Transverse colon (tissue), 4 donors: ENCODE data around the gene TBR1. TPM values are rescaled to one million over a fixed set of nuclear protein-coding genes. Genes with fewer than 3 reads are reported as not detected.

Source experiments
- DNase-seq: peaks from one replicate; pipeline ENCODE4 v3.0.0-alpha.2; 2019
- H3K27ac ChIP-seq, 4 donors: fragments of 200-600 bp; sonication (generic); 2 replicates each; pipeline ENCODE4 v1.5.1; 2016 to 2018; ENCODE audit warnings: inconsistent platforms in 4 of 4
- H3K27me3 ChIP-seq: fragments of 200-600 bp; sonication (generic); 2 replicates; pipeline ENCODE4 v1.5.1; 2017; ENCODE audit warnings: inconsistent platforms
- H3K36me3 ChIP-seq, 4 donors: fragments of 200-600 bp; sonication (generic); 2 replicates each; pipeline ENCODE4 v1.5.1; 2017 to 2019; ENCODE audit warnings: inconsistent platforms in 4 of 4
- H3K4me1 ChIP-seq, 4 donors: fragments of 200-600 bp; sonication (generic); 2 replicates each; pipeline ENCODE4 v1.5.1; 2017 to 2020; ENCODE audit warnings: inconsistent platforms in 4 of 4
- H3K4me3 ChIP-seq, 4 donors: fragments of 200-600 bp; sonication (generic); 1 replicate in 1 of 4; 2 replicates in 3 of 4; pipeline versions ENCODE4 v1.5.1 to v1.6.1; 2017 to 2019; ENCODE audit warnings: inconsistent platforms in 4 of 4
- H3K9me3 ChIP-seq, 2 donors: fragments of 200-600 bp; sonication (generic); 2 replicates each; pipeline ENCODE4 v1.5.1; 2017 to 2019; ENCODE audit warnings: inconsistent platforms in 2 of 2
- EP300 ChIP-seq: sonication (generic); formaldehyde crosslinking; IDR thresholded peaks from one replicate; pipeline ENCODE4 v1.6.1; 2017; ENCODE audit warnings: antibody characterized with exemption, low read depth
- POLR2A ChIP-seq: fragments of 450-650 bp; IDR thresholded peaks from one replicate; pipeline ENCODE4 v1.6.1; 2016; ENCODE audit warnings: antibody characterized with exemption, mild to moderate bottlenecking, moderate library complexity
- POLR2AphosphoS5 ChIP-seq, 3 donors: sonication (generic); formaldehyde crosslinking; IDR thresholded peaks; one replicate each; pipeline ENCODE4 v1.6.1; 2016; ENCODE audit warnings: antibody characterized with exemption in 3 of 3
- WGBS, 2 donors: methylation state at CpG; one replicate each; pipeline ENCODE4 v1.1.5; 2018; ENCODE audit warnings: low coverage in 1 of 2; 5-methylcytosine and 5-hydroxymethylcytosine counted together
- in situ Hi-C, 4 donors: fragments of 200-750 bp; cut with MboI; loops; one replicate each; pipeline versions ENCODE4 v1.15.0 to v1.15.1; 2017; ENCODE audit warnings: low sequenced_read_pairs in 3 of 4, low pct_ligation_motif_present in 1 of 4, low pct_unique_long_range_greater_than_20kb in 1 of 4
- intact Hi-C: fragments of 100-400 bp; cut with DNase I; formaldehyde crosslinking; loops from one replicate; pipeline ENCODE4 v1.15.1; 2023; ENCODE audit warnings: low total_unique reads
- total RNA-seq, 4 donors: library from RNA; depleted of rRNA; stranded (reverse); fragments of >200 nt; gene quantifications; one replicate each; pipeline ENCODE4 v1.1.0, GENCODE V29; 2016
- TF ChIP-seq, protein P1 (sequence below), 5 experiments: fragments of 200-600 bp in 3 of 5; fragments of 450-650 bp in 2 of 5; sonication (generic) in 3 of 5; IDR thresholded peaks; 1 replicate in 2 of 5; 2 replicates in 3 of 5; pipeline ENCODE4 v1.5.1; 2016 to 2017; ENCODE audit warnings: antibody characterized with exemption in 5 of 5, inconsistent platforms in 3 of 5, mild to moderate bottlenecking in 2 of 5, moderate library complexity in 1 of 5

TBR1 gene
- total RNA-seq, 4 donors from 2014 or later, result not detected

DNA sequence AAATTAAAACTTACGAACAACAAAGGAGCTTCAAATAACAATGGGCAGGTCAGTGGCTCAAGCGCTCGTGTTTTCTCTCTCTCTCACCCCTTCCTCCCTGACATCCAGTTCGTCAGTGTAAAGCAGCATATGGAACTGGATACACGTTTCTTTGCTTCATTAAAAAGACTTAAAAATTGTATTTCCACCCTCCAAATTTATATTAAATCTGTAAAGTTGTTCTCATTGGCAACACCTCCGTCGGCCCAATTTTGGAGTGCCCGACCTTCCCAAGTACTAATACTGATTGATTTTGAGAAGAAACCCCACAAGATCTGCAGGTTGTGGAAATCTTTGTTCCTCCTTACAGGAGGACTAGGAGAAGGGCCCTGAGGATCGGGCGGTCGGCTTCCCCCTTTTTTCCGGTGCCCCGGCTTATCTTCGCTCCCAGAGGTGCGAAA is 2.2 kb downstream of the TBR1 start:
- DNase-seq, result no peak
- peak overlapping the region in 1 of 4 donors; percentile 6 for H3K4me3 ChIP-seq
- peaks cover 100% of the 10 kb centered on the region for H3K27me3 ChIP-seq
- TF ChIP-seq POLR2AphosphoS5 (IDR thresholded peaks at IDR 0.05), result no peak
- TF ChIP-seq, protein P1, sequence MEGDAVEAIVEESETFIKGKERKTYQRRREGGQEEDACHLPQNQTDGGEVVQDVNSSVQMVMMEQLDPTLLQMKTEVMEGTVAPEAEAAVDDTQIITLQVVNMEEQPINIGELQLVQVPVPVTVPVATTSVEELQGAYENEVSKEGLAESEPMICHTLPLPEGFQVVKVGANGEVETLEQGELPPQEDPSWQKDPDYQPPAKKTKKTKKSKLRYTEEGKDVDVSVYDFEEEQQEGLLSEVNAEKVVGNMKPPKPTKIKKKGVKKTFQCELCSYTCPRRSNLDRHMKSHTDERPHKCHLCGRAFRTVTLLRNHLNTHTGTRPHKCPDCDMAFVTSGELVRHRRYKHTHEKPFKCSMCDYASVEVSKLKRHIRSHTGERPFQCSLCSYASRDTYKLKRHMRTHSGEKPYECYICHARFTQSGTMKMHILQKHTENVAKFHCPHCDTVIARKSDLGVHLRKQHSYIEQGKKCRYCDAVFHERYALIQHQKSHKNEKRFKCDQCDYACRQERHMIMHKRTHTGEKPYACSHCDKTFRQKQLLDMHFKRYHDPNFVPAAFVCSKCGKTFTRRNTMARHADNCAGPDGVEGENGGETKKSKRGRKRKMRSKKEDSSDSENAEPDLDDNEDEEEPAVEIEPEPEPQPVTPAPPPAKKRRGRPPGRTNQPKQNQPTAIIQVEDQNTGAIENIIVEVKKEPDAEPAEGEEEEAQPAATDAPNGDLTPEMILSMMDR (IDR thresholded peaks at IDR 0.05), result no peak
- no peak for TF ChIP-seq EP300
- no peak for TF ChIP-seq POLR2A
- no peak overlapping the region for H3K27ac ChIP-seq
- H3K9me3 ChIP-seq, result no peaks in the 10 kb centered on the region
- H3K4me1 ChIP-seq, result peaks cover 23 to 53% (median 39%) of the 10 kb centered on the region in 4 donors
- WGBS, 2 donors, result 8 to 17% methylated on average over 5 to 15 of the region's 15 CpGs
- in situ Hi-C loops (no loop called here), intact Hi-C loops (no loop called here)
- no peaks in the 10 kb centered on the region for H3K36me3 ChIP-seq

DNA sequence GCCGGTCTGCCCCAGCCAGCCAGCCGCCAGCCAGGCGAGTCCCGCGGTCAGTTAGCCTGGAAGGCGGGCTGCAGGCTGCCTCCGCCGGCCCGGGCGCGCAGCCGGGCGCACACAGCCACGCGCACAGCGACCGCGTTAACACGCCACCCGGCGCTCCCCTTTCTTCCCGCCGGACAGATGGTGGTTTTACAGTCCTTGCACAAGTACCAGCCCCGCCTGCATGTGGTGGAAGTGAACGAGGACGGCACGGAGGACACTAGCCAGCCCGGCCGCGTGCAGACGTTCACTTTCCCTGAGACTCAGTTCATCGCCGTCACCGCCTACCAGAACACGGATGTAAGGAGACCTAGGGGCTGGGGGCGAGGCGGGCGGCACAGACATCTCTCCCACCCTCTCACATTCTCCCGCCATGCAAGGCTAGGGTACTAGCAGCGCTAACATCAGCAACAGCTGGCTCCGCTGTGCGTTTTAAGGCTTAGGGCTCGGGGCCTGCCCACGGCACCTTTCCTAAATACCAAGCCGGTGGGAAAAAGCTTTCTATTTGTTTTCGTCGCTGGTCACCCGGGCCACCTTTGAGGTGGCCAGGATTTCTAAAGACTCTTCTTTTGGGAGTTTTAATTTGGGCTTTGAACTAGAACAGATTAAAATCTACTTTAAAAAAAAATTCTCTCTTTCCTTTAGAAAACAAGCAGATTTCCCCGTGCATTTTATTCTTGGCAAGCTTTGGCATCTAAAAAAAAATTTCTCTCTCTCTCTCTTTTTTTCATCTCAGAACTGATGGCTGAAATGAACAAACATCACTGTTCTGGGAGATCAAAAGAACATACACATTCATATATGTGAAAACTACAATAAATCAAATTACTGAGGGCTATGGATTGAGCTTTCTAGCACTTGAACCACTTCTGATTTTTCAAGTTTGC is 2.9 kb downstream of the TBR1 start:
- in situ Hi-C loops, result no loop called here
- no peak for TF ChIP-seq POLR2AphosphoS5 (IDR thresholded peaks at IDR 0.05)
- TF ChIP-seq, protein P1 (IDR thresholded peaks at IDR 0.05), result no peak
- no peak for TF ChIP-seq POLR2A
- no peak for TF ChIP-seq EP300
- peaks cover 23 to 59% (median 45%) of the 10 kb centered on the region in 4 donors for H3K4me1 ChIP-seq
- intact Hi-C loops, result no loop called here
- H3K9me3 ChIP-seq, result no peaks in the 10 kb centered on the region
- WGBS, 2 donors, result 0 to 6% methylated on average over 1 to 49 of the region's 49 CpGs
- H3K36me3 ChIP-seq, result no peaks in the 10 kb centered on the region
- no peak overlapping the region for H3K27ac ChIP-seq
- peaks cover 100% of the 10 kb centered on the region for H3K27me3 ChIP-seq
- H3K4me3 ChIP-seq, result peak overlapping the region in 1 of 4 donors; percentile 6
- DNase-seq, result peak; percentile 33

DNA sequence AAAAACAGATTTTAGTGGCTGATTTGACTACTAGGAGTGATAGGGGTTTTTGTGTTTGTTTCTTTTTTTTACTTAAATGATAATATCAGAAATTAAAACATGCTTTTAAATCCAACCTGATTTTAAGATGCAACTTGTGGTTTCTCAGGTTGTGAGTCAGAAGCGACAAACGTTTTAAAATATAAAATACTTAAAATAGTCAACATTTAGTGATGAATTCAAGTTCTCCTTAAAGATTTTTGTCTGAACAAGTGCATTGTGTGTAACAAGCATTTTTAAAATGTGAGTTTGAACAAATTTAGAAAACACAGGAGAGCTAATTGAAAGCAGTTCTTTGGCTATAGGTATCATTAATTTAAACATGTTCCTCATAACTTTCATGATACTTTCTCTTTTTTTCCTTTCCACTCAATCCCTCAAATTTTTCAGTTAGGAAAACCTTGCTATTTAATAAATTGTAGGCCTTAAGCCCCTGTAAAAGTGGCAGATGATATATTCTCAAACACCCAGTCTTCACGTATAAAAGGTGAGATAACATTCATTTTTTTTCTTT is 3.6 kb downstream of the TBR1 start:
- TF ChIP-seq EP300 (no peak), POLR2A (no peak), POLR2AphosphoS5 (IDR thresholded peaks at IDR 0.05) (no peak)
- TF ChIP-seq, protein P1 (IDR thresholded peaks at IDR 0.05), result no peak
- Histone ChIP-seq H3K27ac (no peak overlapping the region), H3K36me3 (no peaks in the 10 kb centered on the region), H3K27me3 (peaks cover 100% of the 10 kb centered on the region), H3K4me1 (peaks cover 22 to 56% (median 42%) of the 10 kb centered on the region in 4 donors), H3K9me3 (no peaks in the 10 kb centered on the region), H3K4me3 (no peak overlapping the region)
- DNase-seq, result no peak
- 59 to 62% methylated on average over 3 of the region's 3 CpGs for WGBS, 2 donors
- intact Hi-C loops, result no loop called here
- in situ Hi-C loops, result no loop called here

DNA sequence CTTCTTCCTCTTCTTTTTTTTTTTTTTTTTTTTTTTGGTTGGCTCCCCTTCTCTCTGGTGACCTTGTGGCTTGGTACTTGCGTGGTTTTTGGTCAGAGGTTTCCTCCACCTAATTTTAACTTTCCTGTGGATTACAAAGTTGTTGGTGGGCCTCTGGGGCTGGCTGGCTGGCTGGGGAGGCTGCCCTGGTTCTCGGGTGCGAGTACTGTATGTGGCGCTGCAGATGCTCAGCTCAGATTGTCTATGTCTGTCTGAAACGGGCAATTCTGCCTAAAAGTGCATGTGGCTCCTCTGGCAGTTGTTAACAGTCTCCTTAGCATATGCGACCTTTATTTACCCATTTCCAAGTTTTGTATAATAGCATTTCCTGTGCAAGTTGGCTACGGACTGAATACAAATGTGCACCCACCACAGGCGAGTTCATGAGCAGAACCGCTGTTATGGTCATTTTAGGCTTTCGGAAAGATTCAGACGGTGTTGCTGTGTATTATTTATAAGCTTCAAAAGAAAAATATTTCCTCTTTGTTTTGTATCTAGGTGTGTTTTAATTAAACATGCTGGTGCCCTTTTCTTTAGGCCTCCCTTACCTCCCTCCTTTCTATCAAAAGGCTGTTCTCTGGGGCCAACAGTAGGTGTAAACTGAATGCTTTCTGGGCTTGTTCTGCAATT is 4.4 kb downstream of the TBR1 start:
- Histone ChIP-seq H3K27ac (no peak overlapping the region), H3K4me3 (no peak overlapping the region), H3K9me3 (no peaks in the 10 kb centered on the region), H3K36me3 (no peaks in the 10 kb centered on the region), H3K4me1 (peaks cover 13 to 48% (median 34%) of the 10 kb centered on the region in 4 donors), H3K27me3 (peaks cover 100% of the 10 kb centered on the region)
- TF ChIP-seq, protein P1 (IDR thresholded peaks at IDR 0.05), result no peak
- no peak for TF ChIP-seq POLR2AphosphoS5 (IDR thresholded peaks at IDR 0.05)
- TF ChIP-seq EP300, result no peak
- no peak for TF ChIP-seq POLR2A
- intact Hi-C loops (no loop called here), in situ Hi-C loops (no loop called here)
- no peak for DNase-seq
- WGBS, 2 donors, result 50 to 51% methylated on average over 6 to 11 of the region's 11 CpGs
